Activated T-cell treated with anti-CD3 and anti-CD28 coated beads for 4 hours (primary cell): Measurements from ENCODE around the gene MYRFL.
A peak's percentile ranks its signal among the peaks of the same experiment; 100 is the strongest.

ENCODE experiments used
- DNase-seq: peaks from one replicate; pipeline ENCODE4 v3.0.0-alpha.2; 2020

The MYRFL gene

DNA sequence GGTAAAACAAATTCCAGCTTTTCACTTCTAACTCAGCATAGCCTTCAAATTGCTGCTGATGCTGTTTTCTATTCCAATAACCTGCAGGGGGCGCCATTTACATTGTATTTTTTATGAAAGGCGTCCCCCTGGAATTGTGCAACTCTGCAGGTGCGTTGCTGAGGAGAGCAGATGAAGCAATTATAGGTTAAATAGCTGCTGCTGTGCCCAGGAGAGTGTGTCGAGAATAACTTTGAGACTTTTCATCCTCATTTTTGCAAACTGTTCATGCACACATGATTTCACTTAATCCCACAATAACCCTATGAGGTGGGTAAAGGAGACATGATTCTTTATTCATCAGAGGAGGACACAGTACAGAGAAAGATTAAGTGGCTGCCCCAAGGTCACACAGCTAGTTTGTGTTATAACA, 75.7 kb downstream of the MYRFL start:
- peak; percentile 59 for DNase-seq

DNA sequence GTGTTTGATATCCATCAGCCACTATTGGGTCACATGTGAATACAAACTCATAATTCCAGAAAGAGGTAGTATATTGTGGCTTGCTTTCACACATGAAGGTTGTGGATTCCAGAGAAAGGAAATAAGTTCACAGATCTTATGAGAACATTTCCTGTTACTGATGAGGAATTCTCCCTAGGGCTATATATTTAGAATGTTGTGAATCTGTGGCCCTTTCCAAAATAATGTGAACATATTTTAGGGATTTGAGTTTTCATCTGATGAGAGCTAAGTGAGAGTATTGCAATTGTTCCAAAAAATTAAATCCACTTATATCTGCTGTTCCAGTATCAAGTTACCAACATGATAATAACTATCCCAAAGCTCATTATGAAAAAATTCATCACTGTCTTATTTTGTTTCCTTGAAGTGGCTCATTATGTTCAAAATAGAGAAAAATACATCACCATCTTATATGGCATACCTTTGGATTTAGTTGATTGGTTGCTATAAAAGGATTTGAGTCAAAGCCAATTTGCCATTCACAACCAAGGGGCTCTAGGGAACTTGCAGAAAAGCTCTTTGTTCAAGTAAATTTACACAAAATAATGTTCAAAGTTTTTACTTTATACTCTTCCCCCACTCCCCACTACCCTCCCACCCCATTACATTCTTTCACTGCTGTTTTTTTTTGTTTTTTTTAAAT, 76.3 kb downstream of the MYRFL start:
- DNase-seq: no peak

DNA sequence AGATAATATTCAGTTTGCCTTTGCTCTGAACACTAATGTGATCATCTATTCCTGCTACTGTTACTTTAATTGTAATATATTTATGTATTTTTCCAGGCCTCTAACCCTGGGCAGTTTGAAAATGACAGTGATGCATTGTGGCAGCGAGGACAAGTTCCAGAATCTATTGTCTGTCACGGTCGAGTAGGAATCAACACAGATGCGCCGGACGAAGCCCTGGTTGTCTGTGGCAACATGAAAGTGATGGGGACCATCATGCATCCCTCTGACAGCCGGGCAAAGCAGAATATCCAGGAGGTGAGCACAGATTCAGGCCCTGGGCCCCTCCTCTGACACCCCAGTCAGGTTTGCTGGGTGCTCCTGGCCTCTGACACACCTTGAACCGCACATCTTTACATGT, 78.5 kb downstream of the MYRFL start:
- DNase-seq: no peak

DNA sequence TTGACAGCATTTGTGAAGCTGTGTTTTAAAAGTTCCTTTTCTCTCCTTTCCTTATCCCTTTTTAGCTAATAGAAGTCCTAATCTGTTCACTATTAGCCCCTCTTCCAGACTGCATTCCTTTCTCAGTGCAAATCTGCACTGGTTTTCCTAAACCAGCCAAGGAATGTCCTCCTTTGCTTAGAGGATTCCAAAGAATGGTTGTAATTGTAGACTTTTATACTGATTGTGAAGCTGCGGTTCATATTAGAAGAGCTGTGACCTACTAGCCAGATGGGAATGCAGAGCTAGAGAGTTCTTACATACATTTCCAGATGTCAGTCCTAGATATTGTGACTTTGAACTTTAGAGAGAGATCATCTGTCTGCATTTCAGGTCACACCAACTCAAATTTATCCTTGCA, 79.8 kb downstream of the MYRFL start:
- no peak for DNase-seq

DNA sequence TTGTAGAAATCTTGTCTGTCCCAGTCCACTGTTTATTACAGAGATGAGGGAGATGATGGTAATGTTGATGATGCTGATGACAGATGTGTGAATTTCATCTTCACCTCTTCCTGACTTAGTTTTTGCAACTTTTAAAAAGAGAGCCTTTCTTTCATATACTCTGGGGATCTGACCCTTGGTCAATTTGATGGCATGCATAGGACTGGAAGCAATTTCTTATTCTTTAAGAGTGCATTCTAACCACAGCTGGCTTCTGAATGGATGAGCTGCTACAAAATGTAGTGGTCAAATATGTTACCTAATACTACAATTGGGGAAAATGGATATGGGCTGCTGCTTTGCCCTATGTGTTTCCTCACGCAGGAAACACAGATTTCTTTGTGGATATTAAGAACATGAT, 80.8 kb downstream of the MYRFL start:
- DNase-seq: no peak

DNA sequence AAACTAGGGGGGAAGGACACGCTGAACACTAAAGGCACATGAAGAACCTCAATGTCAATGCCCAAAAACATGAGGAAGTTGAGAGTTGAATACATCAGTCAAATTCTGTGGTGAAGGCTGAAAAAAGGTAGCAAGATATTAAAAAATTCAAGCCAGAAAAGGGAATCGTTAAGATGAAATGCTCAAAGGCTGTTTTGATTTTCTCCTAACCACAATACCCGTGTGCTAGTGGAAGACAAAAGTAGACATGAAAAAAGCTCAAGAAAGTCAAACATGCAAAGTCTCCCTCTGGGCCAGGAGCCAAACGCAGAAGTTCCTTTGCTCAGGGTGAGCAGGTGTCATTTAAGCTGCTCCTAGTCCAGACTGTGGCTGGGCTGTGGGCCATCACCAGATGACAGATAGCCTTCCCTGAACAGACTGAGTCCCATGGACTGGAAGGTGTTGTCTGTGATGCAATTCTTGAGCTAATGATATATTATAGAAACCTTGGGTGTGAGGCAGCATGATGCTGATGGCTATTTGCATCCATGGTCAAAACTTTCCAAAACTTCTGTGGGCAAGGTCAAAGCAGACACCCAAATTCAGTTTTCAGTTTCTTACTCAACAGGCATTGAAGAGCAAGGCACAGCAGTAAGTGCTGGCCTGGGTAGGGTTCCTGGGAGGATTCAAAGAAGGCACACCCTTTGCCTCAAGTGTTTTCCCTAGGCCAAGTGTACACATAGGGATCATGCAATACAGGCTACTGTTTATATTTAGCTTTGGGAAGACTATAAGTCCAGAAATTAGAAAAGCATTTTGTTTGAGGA, 81.6 kb downstream of the MYRFL start:
- no peak for DNase-seq

DNA sequence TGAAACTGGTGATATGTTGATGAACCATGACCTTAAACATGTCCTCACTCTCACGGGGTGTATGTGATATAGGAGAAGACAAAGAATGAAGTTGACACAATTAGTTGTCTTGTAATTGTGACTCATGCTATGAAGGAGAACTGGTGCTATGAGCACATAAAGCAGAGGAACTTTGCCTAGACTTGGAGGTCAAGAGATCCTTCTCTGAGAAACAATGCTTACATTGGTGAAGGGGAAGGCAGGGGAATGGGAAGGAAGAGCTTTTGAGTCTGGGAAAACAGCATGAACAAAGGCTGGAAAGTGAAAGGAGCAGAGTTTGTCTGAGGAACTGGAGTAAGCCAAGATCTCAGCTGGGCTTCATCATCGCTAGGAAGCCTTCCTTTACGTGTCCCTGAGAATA, 83.2 kb downstream of the MYRFL start:
- no peak for DNase-seq

DNA sequence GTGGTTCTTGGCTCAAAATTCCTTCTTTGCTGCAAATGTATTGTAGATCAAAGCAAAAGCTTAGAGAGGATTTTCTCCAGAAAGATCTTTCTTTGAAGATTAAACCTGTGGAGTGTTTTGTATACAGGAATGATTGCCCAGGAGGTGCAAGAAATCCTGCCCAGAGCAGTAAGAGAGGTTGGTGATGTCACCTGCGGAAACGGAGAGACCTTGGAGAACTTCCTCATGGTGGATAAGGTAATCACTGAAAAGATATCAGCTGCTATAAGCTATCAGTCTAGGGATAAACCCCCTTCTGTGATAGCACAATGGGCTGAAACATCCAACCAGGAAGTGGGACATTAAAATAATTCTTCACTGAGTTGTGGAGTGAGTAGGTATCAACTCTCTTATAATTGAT, 85.7 kb downstream of the MYRFL start:
- DNase-seq: no peak

DNA sequence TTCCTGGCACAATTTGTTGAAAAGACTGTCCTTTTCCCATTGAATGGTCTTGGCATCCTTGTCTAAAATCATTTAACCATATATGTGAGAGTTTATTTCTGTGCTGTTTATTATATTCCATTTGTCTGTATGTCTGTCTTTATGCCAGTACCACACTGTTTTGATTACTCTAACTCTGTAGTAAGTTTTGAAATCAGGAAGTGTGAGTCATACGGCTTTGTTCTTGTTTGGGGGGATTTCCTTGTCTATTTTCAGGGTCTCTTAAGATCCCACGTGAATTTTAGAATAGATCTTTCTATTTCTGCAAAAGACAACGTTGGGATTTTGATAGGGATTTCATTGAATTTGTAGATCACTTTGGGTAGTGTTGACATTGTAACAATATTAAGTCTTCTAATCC, 88.5 kb downstream of the MYRFL start:
- no peak for DNase-seq

DNA sequence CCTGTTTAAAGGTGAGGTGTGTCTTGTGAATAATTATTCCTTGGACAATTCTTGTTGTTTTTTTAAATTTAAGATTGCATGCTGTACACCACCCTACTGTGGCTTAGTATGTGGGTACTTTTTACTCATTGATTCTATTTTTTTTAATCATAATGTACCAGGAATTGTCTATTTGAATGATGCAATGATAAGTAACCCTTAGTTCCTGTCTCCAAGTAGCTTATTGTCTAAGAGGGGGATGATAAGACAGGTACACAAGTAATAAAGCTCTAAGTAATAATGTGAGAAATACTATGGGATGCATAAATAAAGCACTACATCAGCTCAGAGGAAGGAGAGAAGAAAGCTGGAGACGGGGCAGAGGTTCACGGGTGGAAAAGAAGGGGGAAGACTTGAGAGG, 90.9 kb downstream of the MYRFL start:
- no peak for DNase-seq

DNA sequence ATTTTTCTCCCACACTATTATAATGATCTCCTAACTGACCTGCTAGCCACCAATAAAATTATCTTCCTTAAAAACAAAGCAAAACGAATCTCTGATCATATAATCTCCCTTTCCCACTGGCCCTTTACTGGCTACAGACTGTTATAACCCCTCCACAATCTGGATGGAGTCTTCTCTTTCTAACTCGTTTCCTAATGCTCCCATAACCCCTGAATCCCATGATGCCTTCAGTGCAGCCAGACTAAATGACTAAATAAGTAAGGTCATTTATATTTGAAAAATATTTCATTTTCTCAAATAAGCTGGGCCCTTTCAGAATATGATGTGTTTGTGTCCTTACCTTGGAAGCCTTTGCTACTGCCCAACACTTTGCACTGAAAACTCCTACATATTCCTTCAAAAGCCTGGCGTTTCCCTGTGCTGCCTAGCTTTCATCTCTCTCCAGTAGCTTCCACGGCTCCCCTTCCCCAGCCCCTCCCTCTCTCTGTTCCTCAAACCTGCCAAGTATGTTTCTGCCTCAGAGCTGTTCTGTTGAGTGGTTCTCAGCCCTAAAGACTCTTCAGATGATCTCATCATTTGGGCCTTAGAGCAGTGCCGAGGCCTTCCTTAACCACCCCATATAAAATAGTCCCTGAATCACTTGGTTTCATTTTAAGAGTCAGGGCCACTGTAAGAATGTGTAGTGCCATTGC, 91.7 kb downstream of the MYRFL start:
- no peak for DNase-seq

DNA sequence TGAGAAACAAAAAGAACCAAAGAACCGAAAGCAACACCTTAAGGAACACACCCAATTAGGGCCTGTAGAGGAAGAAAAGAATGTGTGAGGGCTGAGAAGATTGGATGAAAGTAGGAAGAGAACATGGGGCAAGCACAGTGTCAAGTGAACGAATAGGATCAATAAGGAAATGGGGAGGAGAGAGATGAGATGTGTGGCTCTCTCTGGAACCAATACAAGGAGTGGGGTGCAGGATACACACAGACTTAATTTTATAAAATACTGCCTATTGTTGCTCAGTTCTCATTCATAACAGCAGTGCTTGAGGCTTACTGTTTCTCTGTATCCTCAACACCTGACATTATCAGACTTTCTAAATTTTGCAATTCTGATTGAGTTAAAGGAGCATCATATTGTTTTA, 93.3 kb downstream of the MYRFL start:
- no peak for DNase-seq

DNA sequence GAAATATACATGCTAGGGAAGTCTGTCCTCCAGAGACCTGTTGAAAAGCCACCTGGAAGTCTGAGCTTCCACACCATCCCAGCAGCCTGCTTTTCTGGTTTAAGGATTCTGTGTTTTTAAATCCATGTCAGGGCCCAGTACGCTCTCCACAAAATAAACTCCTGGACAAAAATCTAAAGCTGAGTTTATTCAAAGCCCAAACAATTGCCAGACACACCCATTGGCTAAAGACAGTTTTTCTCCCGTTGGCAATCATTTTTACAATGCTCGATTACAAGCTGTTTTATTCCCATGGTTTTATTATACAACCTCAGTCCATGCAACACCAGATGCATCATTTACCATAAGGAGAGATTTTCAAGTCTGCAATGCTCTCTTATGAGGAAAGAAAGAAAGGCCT, 94.5 kb downstream of the MYRFL start:
- DNase-seq: no peak

DNA sequence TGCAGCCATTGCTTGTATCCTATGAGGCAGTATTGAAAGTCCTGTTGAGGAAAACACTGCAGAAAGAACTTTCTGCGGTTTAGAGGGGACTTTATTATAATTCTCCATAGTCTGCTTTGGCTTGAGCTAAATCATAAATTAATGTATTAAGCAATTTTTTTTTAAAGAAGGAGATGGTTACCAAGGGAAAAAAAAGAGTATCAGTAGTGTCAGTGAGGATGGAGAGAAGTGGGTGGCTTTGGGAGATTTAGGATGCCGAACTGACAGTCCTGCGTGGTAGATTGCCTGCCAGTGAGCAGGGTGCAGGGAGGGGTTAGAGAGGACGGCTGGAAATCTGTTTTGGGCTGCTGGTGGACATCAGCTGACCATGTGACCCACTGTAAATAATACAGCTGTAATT, 96.8 kb downstream of the MYRFL start:
- DNase-seq: no peak

DNA sequence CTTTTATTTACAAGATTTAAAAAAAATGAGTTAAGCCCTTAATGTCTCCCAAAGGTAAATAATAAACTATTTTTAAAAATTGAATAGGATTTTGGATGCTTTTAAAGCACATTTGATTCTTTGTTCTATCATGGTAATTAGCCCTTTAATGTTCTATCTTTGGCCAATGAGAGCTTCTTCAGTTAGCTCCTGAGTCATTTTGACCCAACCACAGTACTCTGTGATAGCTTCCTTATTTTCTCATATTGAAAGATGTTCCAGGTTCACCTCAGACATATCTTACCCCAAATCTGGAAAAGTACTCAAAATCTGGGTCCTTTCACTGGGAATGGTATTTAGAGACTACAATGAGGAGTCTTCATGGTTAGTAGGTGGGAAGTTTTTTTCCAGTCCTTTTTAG, 98.0 kb downstream of the MYRFL start:
- no peak for DNase-seq

DNA sequence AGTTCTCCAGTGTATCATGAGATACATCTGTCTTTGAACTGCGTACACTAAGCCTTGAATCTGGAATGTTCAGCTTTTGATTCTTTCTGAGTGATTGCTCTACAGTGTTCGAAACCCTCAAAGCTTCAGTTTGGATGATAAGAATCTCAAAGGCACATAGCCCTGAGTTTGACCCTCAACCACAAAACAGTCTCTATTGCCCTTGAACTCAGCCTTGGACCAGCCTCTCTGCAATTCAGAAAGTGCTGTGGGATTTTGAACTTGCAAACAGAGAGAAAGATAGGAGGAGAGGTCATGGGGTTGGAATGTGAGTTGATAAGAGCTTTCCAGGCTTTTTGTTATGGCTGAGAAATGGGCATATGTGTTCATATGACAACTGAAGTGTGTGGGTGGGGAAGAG, 100.3 kb downstream of the MYRFL start:
- no peak for DNase-seq

DNA sequence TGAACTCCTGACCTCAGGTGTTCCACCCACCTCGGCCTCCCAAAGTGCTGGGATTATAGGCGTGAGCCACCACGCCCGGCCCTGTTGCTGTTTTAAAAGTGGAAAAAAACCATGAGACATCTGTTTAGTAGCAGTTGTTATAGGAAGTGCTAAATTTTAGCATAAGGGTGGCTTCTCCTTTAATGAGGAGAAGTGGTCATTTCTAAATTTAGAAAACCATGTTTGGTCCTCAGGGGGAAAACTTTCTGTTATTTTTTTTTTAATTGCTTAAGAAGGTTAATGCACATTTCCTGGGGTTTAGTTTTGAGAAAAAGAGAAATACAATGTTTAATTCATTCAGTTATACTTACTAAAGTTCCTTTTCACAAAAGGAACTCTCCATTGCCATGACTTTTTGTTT, 102.1 kb downstream of the MYRFL start:
- DNase-seq: no peak

DNA sequence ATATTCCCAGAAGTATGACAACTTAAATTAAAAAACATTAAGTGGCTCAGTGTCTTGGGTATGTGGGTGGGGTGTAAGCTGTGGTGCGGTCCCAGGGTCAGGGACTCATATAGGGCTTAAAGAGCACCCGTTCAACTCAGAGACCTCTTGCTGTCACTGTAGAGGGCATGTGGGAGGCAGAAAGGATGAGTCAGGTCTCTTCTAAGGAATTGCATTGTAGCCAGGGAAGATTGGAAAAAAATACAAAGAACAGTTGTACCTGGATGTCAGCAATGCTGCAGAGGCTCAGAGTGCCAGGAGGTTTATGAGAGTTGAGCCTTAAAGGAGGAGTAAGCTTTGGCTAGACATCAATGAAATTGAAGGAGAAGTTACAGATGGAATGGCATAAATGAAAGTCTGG, 104.1 kb downstream of the MYRFL start:
- no peak for DNase-seq

DNA sequence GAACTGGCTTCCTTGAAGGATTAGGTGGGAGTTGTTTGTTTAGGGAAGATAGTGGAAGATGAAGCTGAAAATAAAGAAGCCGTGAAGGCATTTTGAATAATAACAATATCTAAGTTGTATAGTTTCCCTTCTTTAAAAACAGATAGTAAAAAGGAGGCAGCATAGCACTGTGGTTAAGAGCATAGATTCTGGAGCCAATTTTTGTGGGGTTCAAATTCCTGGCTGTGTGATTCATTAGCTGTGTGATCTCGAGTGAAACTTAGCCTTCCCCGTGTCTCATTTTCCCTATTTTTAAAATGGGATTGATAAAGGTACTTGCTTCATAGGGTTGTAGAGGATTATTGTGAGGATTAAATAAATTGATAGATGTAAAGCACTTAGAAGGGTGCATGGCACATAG, 104.5 kb downstream of the MYRFL start:
- no peak for DNase-seq

DNA sequence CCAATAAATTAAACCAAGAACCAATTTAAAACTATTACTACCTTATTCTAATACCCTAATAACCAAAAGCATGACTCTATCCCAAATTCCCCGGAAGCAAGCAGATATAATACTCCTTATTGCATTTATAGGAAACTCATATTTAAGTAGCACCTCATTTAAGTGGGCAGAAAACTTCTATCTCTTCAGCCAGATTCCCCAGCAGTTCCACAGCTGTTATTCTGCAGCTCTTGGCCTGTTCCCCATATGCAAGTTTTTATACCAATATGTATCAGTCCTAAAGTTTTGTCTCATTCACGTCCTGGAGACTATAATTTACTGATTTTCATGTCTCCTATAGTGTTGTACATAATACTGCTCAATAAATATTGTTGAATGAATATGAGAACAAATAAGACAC, 106.5 kb downstream of the MYRFL start:
- DNase-seq: no peak

DNA sequence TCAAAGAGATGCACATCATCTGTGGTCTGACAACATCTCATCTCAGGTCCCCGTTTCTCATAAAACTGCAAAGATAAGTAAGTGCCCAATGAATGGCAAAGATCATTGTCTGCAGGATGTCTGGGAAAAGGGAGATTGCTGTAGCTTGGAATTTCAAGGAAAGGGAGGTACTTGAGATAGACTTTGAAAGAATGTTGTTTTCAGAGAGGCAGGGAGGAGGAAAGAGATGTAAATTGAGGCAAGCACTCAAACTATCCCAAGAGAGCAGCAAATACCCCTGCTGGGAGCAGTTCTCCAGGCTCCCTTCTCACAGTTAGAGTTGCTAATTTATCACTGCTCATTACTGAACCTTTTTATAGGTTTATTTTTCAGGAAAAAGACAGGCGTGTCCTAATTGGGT, 107.1 kb downstream of the MYRFL start:
- DNase-seq: no peak

DNA sequence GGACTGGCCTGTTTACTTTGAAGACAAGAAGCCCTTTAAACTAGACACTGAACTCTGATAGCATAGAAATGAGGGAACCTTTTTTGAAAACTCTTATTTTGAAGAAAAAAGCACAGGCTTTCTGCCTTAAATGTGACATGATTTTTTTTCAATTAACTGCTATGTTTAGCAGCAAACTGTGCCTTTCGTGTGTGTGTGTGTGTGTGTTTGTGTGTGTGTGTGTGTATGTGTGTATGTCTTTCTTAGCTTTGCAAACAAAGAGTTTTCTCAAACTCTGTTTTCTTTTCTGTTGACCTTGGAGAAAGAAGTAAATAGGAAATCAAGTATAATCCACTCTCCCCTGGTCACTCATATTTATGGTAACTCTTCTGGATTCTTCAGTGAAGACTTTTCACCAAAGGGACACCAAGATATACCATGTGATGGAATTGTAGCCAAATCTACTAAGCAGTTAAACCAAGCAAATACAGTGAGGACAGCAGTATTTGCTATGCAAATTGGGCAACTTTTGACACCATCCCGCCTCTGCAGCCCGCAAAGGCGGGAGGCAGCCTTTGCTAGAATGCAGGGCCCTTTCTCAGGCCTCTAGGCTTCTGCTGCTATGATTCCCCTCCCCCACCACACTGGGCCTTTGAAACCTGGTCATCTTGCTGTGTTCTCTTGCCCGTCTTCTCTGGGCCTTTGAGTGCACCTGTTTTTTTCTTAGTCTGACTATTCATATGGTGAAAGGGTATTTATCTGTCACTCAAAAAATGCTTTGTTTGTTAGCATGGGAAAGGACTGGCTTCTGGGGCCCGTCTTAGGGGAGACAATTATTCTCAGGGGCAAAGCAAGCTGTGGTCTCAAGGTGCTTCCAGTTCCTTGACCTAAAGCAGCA, 107.9 kb downstream of the MYRFL start:
- no peak for DNase-seq

DNA sequence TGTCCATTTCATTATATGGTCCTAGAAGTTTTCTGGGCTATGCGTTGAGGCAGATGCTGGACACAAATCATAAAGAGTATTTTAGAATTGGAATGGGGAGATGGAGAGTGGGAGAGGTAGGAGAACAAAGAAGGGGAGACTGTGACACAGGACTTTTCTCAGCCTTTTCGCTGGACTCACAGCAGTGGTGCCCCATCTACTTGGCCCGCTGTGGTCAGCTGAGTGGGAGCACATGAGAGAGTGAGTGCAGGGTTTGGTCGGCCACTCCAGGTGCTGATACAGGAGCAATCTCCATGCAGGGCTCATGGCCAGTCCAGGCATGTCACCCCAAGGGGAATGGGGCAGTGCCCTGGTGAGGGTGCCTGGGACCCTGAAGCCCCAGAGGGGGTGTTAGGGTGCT, 109.0 kb downstream of the MYRFL start:
- no peak for DNase-seq
